HG02623 (cell line): ENCODE results near the gene EMD.

Source experiments
- ATAC-seq: cut with Tn5 transposase; IDR thresholded peaks from one replicate; pipeline ENCODE4 v1.9.1; 2021; ENCODE audit warnings: moderate library complexity; ENCODE audit not compliant: unreplicated experiment

The EMD gene

GRCh38 chrX:154412468-154412867 lies 33.4 kb downstream of the EMD start:
- ATAC-seq: no peak

GRCh38 chrX:154413142-154413541 lies 34.0 kb downstream of the EMD start:
- no peak for ATAC-seq

DNA sequence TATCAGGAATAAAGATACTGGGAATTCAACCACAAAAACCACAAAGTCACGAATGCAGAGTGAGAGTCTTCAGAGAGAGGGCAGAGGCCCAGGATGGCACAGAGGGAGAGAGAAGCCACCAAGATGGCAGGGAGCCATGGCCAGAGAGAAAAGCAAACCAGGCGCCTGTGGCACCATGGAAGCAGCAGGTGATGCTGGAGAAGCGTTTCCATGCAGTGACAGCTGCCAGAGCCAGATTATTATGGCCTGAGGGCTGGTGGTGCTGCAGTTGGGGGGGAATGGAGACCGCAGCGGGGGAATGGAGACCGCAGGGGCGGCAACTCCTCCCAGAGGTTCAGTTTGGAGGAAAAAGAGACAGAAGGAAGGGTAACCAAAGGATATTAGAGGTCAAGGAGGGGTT lies 38.1 kb downstream of the EMD start:
- no peak for ATAC-seq

DNA sequence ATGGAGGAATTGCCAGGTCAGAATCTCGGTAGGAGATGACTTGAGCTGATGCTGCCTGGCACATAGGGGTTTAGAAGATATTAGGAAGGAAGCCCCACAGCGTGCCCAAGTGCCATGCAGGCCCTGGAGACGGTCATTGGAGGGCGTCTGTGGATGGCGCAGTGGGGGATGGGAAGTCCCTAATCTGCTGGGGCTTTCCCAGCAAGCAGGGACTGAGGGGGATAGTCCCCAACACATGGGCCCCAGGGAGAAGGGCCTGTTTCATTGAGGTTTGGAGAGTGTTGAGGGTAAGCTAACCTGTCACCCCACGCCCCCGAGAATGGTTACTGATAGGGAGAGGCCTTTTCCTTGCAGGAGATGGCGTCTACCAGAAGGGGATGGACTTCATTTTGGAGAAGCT lies 40.1 kb downstream of the EMD start:
- no peak for ATAC-seq

GRCh38 chrX:154419688-154420401 lies 40.8 kb downstream of the EMD start:
- ATAC-seq: no peak

DNA sequence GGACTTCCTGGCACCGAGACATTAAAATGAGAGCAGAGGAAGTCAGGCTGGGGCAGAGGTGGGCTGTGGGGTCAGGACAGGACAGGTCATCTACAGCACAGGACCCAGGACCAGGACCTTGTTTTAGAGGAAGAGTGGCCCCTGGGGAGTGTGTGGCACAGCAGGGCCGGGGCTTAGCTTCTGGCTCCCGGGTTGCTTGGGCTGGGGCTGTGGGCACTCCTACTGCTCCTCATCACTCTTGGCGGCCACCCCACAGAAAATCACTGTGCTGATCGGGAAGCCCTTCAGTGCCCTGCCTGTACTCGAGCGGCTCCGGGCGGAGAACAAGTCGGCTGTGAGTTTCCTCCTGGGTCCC lies 41.3 kb downstream of the EMD start:
- no peak for ATAC-seq

DNA sequence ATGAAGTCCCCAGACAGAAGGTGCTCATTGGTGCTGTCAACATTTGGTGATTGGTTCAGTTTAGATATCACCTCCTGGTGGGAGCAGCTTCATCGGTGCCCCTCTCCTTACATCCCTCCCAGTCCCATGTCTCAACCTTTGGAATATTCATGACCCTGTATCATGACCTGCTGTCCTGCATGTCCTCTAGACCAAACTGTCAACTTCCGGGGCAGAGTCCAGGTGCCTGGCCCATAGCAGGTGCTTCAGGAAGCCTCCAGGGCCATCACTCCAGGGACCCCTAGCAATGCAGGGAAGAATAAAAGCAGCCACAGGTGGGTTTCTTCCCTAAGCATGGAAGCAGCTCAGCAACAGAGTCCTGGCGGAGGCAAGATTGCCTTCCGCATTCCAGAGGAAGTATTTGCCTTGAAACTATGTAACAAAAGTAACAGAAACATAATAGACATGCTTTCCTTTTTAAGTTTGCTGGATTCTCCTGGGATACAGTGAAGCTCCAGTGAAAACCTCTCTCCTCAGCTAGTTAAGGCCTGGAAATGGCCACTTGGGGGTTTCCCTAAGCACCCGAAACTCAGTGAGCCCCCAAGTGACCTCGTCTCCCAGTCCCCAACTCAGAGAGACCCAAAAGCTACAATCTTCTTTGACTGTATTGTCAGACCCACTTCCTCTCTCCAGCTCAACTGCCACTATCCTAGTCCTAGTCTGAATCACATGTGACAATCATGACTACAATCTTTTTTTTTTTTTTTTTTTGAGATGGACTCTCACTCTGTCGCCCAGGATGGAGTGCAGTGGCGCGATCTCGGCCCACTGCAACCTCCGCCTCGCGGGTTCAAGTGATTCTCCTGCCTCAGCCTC lies 48.0 kb downstream of the EMD start:
- no peak for ATAC-seq

GRCh38 chrX:154428176-154429171 lies 49.4 kb downstream of the EMD start, which contains the start of gene ATP6AP1:
TSS of gene ATP6AP1 (plus strand) at chrX:154428677. CDS start at chrX:154428693, 16 bp downstream.
- peak; percentile 93 for ATAC-seq

- ATAC-seq: no peak
These were observed 50.6 kb downstream of the EMD start for GRCh38 chrX:154429711-154430110.

DNA sequence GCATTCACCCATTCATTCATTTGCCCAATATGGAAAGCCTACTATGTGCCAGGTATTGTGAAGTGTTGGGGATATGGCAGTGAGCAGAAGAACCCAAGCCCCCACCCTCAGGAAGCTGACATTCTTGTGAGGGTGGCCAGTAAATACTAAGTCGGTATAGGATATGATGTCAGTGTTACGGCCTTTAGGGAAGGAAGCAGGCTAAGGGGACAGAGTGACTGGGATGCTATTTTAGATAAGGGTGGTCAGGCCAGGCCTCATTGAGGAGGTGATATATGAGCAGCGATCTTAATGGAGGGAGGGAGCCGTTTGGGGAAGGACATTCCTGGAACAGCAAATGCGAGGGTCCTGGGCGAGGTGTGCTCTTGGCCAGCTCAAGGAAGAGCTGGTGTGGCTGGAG lies 51.4 kb downstream of the EMD start:
- no peak for ATAC-seq

DNA sequence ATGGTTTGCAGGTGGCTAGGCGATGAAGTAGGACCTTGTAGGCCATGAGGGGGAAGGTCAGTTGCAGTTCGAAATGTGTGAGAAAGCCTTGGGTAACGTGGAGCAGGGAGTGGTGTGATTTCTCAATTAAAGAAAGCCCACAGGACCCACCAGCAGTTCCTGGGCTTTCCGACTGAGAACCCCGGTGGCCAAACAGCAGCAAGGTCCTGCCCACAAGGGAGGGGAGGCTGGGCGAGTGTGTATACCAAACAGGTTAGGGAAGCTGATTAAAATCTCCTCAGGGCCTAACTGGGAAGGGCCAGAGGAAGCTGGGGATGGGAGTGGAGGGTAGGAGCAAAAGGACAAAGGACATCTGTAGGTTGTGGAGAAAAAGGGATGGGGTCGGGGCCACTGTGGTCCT lies 51.8 kb downstream of the EMD start:
- ATAC-seq: no peak
